Transverse colon (tissue), 4 donors: ENCODE data around the gene JAKMIP2. TPM values are rescaled to one million over a fixed set of nuclear protein-coding genes. Genes with fewer than 3 reads are reported as not detected.
"Not testable (repeated sequence)": the region's sequence is repeated elsewhere in the genome, so short reads cannot be mapped to it uniquely, and the experiment has no call there.

ENCODE experiments used
- DNase-seq: peaks from one replicate; pipeline ENCODE4 v3.0.0-alpha.2; 2019
- H3K27ac ChIP-seq, 4 donors: fragments of 200-600 bp; sonication (generic); 2 replicates each; pipeline ENCODE4 v1.5.1; 2016 to 2018; ENCODE audit warnings: inconsistent platforms in 4 of 4
- H3K27me3 ChIP-seq: fragments of 200-600 bp; sonication (generic); 2 replicates; pipeline ENCODE4 v1.5.1; 2017; ENCODE audit warnings: inconsistent platforms
- H3K36me3 ChIP-seq, 4 donors: fragments of 200-600 bp; sonication (generic); 2 replicates each; pipeline ENCODE4 v1.5.1; 2017 to 2019; ENCODE audit warnings: inconsistent platforms in 4 of 4
- H3K4me1 ChIP-seq, 4 donors: fragments of 200-600 bp; sonication (generic); 2 replicates each; pipeline ENCODE4 v1.5.1; 2017 to 2020; ENCODE audit warnings: inconsistent platforms in 4 of 4
- H3K4me3 ChIP-seq, 4 donors: fragments of 200-600 bp; sonication (generic); 1 replicate in 1 of 4; 2 replicates in 3 of 4; pipeline versions ENCODE4 v1.5.1 to v1.6.1; 2017 to 2019; ENCODE audit warnings: inconsistent platforms in 4 of 4
- H3K9me3 ChIP-seq, 2 donors: fragments of 200-600 bp; sonication (generic); 2 replicates each; pipeline ENCODE4 v1.5.1; 2017 to 2019; ENCODE audit warnings: inconsistent platforms in 2 of 2
- CTCF ChIP-seq, 5 experiments: fragments of 200-600 bp in 3 of 5; fragments of 450-650 bp in 2 of 5; sonication (generic) in 3 of 5; IDR thresholded peaks; 1 replicate in 2 of 5; 2 replicates in 3 of 5; pipeline ENCODE4 v1.5.1; 2016 to 2017; ENCODE audit warnings: antibody characterized with exemption in 5 of 5, inconsistent platforms in 3 of 5, mild to moderate bottlenecking in 2 of 5, moderate library complexity in 1 of 5
- EP300 ChIP-seq: sonication (generic); formaldehyde crosslinking; IDR thresholded peaks from one replicate; pipeline ENCODE4 v1.6.1; 2017; ENCODE audit warnings: antibody characterized with exemption, low read depth
- POLR2A ChIP-seq: fragments of 450-650 bp; IDR thresholded peaks from one replicate; pipeline ENCODE4 v1.6.1; 2016; ENCODE audit warnings: antibody characterized with exemption, mild to moderate bottlenecking, moderate library complexity
- POLR2AphosphoS5 ChIP-seq, 3 donors: sonication (generic); formaldehyde crosslinking; IDR thresholded peaks; one replicate each; pipeline ENCODE4 v1.6.1; 2016; ENCODE audit warnings: antibody characterized with exemption in 3 of 3
- WGBS, 2 donors: methylation state at CpG; one replicate each; pipeline ENCODE4 v1.1.5; 2018; ENCODE audit warnings: low coverage in 1 of 2; 5-methylcytosine and 5-hydroxymethylcytosine counted together
- in situ Hi-C, 4 donors: fragments of 200-750 bp; cut with MboI; loops; one replicate each; pipeline versions ENCODE4 v1.15.0 to v1.15.1; 2017; ENCODE audit warnings: low sequenced_read_pairs in 3 of 4, low pct_ligation_motif_present in 1 of 4, low pct_unique_long_range_greater_than_20kb in 1 of 4
- intact Hi-C: fragments of 100-400 bp; cut with DNase I; formaldehyde crosslinking; loops from one replicate; pipeline ENCODE4 v1.15.1; 2023; ENCODE audit warnings: low total_unique reads
- total RNA-seq, 4 donors: library from RNA; depleted of rRNA; stranded (reverse); fragments of >200 nt; gene quantifications; one replicate each; pipeline ENCODE4 v1.1.0, GENCODE V29; 2016

Gene JAKMIP2
- total RNA-seq, result under 1 TPM; 0.37 to 0.79 (median 0.40) TPM

- Histone ChIP-seq H3K27ac (no peak within 1 kb of the TSS), H3K36me3 (no peaks in the 10 kb centered on the region), H3K27me3 (no peaks in the 10 kb centered on the region), H3K9me3 (no peaks in the 10 kb centered on the region), H3K4me1 (peaks cover 0 to 8% (median 3%) of the 10 kb centered on the region in 4 donors), H3K4me3 (peak within 1 kb of the TSS in 2 of 4 donors; percentile 9 to 24)
- in situ Hi-C loops, result no loop called here
- peak; percentile 42 for DNase-seq
- TF ChIP-seq POLR2A (peak; percentile 22), POLR2AphosphoS5 (IDR thresholded peaks at IDR 0.05) (no peak)
- WGBS, 2 donors, result 12 to 20% methylated on average over 6 to 19 of the region's 19 CpGs
- intact Hi-C loops, result no loop called here
Measured at GRCh38 chr5:147782110-147783028, at the start of gene JAKMIP2. Gene JAKMIP2 (minus strand): TSS chr5:147782728. CDS start chr5:147671806, 110,922 bp downstream.

- 61% methylated on average over 3 of the region's 3 CpGs; no CpG with 5 or more reads in 1 of the 2 donors for WGBS, 2 donors
- TF ChIP-seq CTCF (IDR thresholded peaks at IDR 0.05), result no peak
- peak; percentile 31 for TF ChIP-seq POLR2A
- TF ChIP-seq POLR2AphosphoS5 (IDR thresholded peaks at IDR 0.05), result peak in 2 of 3 donors; percentile 51 to 62
- intact Hi-C loops (no loop called here), in situ Hi-C loops (no loop called here)
- DNase-seq, result peak; percentile 63
- Histone ChIP-seq H3K27ac (peak within 1 kb of the TSS; percentile 31 to 67 (median 60)), H3K9me3 (no peaks in the 10 kb centered on the region), H3K4me1 (peaks cover 0 to 35% (median 13%) of the 10 kb centered on the region in 4 donors), H3K36me3 (no peaks in the 10 kb centered on the region), H3K4me3 (peak within 1 kb of the TSS in 3 of 4 donors; percentile 9 to 31 (median 13)), H3K27me3 (no peaks in the 10 kb centered on the region)
Measured at GRCh38 chr5:147831465-147831864, 48.9 kb upstream of the JAKMIP2 start, which contains the start of gene SPINK1. Gene SPINK1 (minus strand): TSS chr5:147831671. CDS start chr5:147831577, 94 bp downstream.

GRCh38 chr5:147830035-147830434, 47.5 kb upstream of the JAKMIP2 start:
- Histone ChIP-seq H3K27me3 (no peaks in the 10 kb centered on the region), H3K36me3 (no peaks in the 10 kb centered on the region), H3K9me3 (no peaks in the 10 kb centered on the region), H3K4me1 (peaks cover 0 to 24% (median 8%) of the 10 kb centered on the region in 4 donors), H3K27ac (no peak overlapping the region), H3K4me3 (peak overlapping the region in 2 of 4 donors; percentile 9 to 31)
- in situ Hi-C loops (no loop called here), intact Hi-C loops (no loop called here)
- TF ChIP-seq EP300 (no peak), POLR2A (no peak), POLR2AphosphoS5 (IDR thresholded peaks at IDR 0.05) (no peak), CTCF (IDR thresholded peaks at IDR 0.05) (no peak)
- no peak for DNase-seq

- H3K27me3 ChIP-seq, H3K9me3 ChIP-seq, DNase-seq, H3K27ac ChIP-seq, H3K4me3 ChIP-seq, H3K36me3 ChIP-seq, H3K4me1 ChIP-seq, intact Hi-C loops: not testable (repeated sequence)
- 80 to 90% methylated on average over 5 of the region's 5 CpGs for WGBS, 2 donors
- in situ Hi-C loops, result loop anchor here in 2 of 4 donors (10.0 kb wide), 1 partner anchor 202 kb away; no protein-coding TSS in a partner anchor
Measured at GRCh38 chr5:147827017-147827416, 44.5 kb upstream of the JAKMIP2 start.

- peaks cover 0 to 5% (median 1%) of the 10 kb centered on the region in 4 donors for H3K4me1 ChIP-seq
- H3K9me3 ChIP-seq, result no peaks in the 10 kb centered on the region
- intact Hi-C loops, result no loop called here
- no peaks in the 10 kb centered on the region for H3K36me3 ChIP-seq
- in situ Hi-C loops, result loop anchor here in 2 of 4 donors (10.0 kb wide), 1 partner anchor 202 kb away; no protein-coding TSS in a partner anchor
- H3K4me3 ChIP-seq, result no peak overlapping the region
- TF ChIP-seq POLR2AphosphoS5 (IDR thresholded peaks at IDR 0.05), result no peak
- H3K27me3 ChIP-seq, result no peaks in the 10 kb centered on the region
- no peak overlapping the region for H3K27ac ChIP-seq
- no peak for DNase-seq
- WGBS, 2 donors, result 45 to 58% methylated on average over 2 of the region's 2 CpGs
Measured at GRCh38 chr5:147826361-147826760, 43.8 kb upstream of the JAKMIP2 start.
